Hematopoietic multipotent progenitor cell treated with erythropoietin and hydrocortisone succinate and interleukin-3 and kit ligand, for 4 days (in vitro differentiated cells): ENCODE data around the gene TFE3.
A peak's percentile ranks its signal among the peaks of the same experiment; 100 is the strongest.
"Not testable (repeated sequence)": the region's sequence is repeated elsewhere in the genome, so short reads cannot be mapped to it uniquely, and the experiment has no call there.

Experiments
- DNase-seq: peaks from one replicate; pipeline ENCODE4 v3.0.0-alpha.2; 2015

The TFE3 gene

DNA sequence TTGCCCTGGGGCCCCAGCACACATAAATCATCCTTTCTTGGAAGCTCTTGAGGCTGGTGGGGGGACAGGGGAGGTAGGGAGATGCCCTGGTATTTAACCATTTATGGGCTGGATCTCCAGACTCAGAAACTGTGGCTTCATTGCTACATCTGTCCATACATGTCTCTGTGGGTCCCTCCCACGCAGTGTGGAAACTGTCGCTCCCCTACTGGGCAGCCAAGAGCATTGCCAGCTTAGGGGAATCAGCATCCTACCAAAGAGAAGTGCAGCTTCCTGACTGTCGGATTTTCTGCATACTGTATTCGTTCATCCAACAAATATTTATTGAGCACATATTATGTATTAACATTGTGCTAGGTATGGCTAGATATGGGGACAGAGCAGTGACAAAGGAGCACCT lies 44.8 kb downstream of the TFE3 start:
- DNase-seq, result peak; percentile 14

DNA sequence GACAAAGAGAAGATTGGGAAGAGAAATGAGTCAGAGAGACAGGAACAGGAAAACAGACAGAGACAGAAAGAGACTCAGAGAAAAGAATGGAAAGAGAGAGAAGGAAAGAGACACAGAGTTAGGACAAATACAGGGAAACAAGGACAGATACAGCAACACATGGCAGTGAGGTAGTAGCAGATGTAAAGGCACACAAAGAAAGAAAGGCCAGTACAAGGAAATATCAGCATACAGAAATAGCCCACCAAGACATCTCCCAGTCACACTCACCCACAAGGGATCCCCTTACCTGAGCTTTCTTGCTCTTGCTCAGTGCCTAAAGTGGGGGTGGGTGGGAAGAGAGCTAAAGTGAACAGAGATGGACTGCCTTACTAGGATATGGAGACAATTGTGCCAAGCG lies 45.3 kb downstream of the TFE3 start:
- no peak for DNase-seq

DNA sequence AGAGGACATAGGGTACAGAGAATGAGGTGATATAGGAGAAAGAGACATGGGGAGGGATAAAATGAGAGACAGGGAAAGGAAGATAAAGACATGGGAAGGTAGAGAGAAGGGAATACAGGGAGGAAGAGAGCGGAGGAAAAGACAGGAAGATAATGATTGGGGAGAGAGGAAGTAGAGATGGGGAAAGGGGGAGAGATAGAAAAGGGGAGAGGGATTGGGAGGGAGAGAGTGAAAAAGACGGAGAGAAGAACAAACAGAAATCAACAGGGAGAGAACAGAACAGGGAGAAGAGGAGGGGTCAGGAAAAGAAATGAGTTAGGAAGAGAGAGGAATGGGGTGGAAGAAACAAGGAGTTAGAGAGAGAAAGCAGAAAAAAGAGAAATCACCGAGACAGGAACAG lies 45.7 kb downstream of the TFE3 start:
- DNase-seq, result no peak

DNA sequence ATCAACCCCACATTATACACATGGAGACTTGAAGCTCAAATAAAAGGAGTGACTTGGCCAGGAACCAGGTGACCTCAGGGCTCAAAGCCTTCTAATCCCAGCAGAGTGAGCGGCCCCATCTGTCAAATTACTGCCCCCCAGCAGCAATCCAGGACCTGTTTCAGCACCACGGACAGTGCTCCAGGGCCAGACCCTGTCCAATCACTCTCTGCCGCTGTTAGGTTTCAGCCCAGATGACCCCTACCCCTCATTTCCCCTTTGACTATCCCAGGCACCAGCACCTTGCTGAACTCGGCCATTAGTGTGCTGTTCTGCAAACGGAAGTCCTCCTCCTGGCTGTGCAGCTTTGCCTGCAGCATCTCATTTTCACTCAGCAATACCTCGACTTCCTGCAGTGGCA lies 46.2 kb downstream of the TFE3 start:
- DNase-seq, result peak; percentile 21

DNA sequence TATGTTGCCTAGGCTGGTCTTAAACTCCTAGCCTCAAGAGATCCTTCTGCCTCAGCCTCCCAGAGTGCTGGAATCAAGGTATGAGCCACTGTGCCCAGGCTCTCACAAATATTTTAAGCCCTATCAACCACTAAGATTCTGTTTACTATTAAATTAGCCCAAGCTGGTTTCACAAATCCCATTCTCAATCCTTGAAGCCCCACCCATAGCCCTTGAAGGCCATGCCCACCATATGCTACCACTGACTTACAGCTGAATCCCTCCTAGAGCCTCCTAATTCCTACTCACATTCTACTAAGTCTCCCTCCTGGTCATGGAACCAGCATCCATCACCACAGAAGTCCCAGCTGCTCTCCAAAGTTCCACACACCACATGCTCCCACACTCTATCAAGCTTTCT lies 50.8 kb downstream of the TFE3 start:
- no peak for DNase-seq

DNA sequence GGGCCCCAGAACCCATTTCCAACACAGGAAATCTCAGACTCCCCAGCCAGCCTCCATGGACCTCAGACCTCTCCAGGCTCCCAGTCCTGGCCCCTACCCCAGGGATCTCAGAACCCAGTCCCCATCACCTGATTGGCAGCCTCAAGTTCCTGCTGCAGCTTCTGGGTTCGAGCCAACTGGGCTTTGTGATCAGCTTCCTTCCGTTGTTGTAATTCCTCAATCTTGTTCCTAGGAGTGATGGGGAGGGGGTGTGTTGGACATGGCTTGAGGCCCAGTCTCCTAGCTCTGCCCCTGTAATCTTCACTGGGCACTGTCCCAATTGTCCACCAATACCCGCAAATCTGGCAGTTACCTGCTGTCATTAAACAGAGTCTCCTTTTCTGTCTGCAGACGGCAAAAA lies 53.7 kb downstream of the TFE3 start:
- DNase-seq, result no peak

DNA sequence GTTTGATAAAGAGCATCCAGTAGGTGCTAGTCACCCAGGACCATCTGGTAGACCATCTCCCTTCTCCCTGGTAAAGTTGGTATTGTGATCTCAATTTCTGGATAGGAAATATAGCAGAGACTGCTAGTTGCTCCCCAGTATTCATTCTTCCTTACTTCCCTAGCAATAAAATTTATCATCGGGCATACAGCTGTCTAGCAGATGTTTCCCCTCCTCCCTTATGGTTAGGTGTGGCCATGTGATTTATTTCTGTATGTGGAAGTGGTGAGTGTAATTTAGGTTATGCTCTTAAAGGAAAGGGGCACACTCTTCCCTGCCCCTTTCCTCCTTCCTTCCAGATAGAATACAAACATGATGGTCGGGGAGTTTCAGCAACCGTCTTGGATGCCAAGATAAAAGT lies 59.3 kb downstream of the TFE3 start:
- DNase-seq, result no peak

DNA sequence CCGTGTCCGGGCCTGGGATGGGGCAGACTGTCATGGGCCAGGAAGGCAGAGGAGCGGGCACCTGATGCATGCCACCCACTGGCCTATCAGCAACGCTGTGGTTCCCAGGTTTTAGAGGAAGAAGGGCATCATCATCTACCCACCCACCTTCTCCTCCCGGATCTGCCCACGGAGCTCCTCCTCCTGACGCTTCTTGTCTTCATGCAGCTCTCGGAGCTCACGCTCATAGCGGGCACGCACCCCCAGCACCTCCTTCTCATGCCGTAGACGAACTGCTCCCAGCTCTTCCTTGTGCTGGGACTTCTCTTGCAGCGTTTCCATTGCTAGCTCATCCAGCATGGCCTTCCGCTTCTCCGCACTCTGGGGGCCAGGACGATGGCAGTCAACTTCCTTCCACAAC lies 60.1 kb downstream of the TFE3 start:
- DNase-seq, result no peak

DNA sequence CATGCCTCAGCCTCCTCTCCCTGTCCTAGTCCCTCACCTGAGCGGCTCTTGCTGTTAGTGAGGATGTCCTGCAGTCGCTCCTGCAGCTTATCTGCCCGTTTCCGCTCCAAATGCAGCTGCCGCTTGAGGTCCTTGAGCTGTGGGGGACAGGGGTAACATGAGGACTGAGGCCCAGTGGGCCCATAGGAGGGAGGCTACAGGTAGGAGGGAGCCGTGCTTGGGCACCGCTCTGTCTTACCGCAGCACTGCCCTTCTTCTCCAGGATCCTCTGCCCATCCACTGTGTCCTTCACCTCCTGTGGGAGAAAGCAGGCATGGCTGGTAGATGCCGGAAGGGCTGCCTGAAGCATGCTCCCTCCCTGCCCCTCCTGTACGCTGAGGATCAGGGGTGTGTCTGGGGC lies 62.0 kb downstream of the TFE3 start:
- no peak for DNase-seq

DNA sequence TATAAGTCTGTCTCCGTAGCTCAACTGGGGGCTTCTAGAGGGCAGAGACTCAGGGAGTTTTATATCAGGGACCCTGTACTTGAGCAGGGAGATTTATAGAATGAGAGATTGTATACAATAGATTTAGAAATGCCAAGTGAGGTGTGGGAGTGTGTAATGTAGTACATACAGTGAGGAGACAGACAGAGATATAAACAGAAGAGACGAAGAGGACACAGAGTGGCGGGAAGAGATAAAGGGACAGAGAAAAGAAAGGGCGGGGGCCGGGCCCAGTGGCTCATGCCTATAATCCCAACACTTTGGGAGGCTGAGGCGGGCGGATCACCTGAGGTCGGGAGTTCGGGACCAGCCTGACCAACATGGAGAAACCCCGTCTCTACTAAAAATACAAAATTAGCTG lies 62.8 kb downstream of the TFE3 start:
- not testable (repeated sequence) for DNase-seq
